Upper lobe of right lung (tissue), 1 donor: Measurements from ENCODE around the gene EMP3. TPM values are rescaled to one million over a fixed set of nuclear protein-coding genes. Genes with fewer than 3 reads are reported as not detected.

Experiments used
- ATAC-seq: fragments of 200-7000 bp; cut with Tn5 transposase; one replicate; pipeline ENCODE4 v1.9.1; 2020; ENCODE audit warnings: mild to moderate bottlenecking, moderate library complexity
- DNase-seq: peaks from one replicate; pipeline ENCODE4 v3.0.0-alpha.2; 2020
- H3K27ac ChIP-seq: fragments of 200-600 bp; one replicate; pipeline ENCODE4 v1.8.0; 2022
- H3K27me3 ChIP-seq: fragments of 200-600 bp; one replicate; pipeline ENCODE4 v1.8.0; 2022; ENCODE audit warnings: mild to moderate bottlenecking
- H3K36me3 ChIP-seq: fragments of 200-600 bp; one replicate; pipeline ENCODE4 v1.8.0; 2022
- H3K4me1 ChIP-seq: fragments of 200-600 bp; one replicate; pipeline ENCODE4 v1.8.0; 2022
- H3K4me3 ChIP-seq: fragments of 200-600 bp; one replicate; pipeline ENCODE4 v1.8.0; 2022; ENCODE audit warnings: mild to moderate bottlenecking
- H3K9me3 ChIP-seq: fragments of 200-600 bp; one replicate; pipeline ENCODE4 v1.8.0; 2022
- CTCF ChIP-seq: fragments of 200-600 bp; IDR thresholded peaks from one replicate; pipeline ENCODE4 v1.8.0; 2022; ENCODE audit warnings: antibody characterized with exemption
- intact Hi-C: fragments of 100-400 bp; cut with DNase I; formaldehyde crosslinking; loops from one replicate; pipeline ENCODE4 v1.11.0; 2022
- total RNA-seq: library from RNA; stranded (reverse); fragmentation: NEBNext Ultra II Directional; extraction: Animal tissue kit (Norgen Biotek cat#: 25700); gene quantifications from one replicate; pipeline ENCODE4 v1.2.1, GENCODE V29; 2021
- donor health status: DM: no; HTN: yes; CAD: no; lungs with severe emphysema.

The EMP3 gene
- total RNA-seq, 1 donor from 2014 or later = 87.8 TPM

DNA sequence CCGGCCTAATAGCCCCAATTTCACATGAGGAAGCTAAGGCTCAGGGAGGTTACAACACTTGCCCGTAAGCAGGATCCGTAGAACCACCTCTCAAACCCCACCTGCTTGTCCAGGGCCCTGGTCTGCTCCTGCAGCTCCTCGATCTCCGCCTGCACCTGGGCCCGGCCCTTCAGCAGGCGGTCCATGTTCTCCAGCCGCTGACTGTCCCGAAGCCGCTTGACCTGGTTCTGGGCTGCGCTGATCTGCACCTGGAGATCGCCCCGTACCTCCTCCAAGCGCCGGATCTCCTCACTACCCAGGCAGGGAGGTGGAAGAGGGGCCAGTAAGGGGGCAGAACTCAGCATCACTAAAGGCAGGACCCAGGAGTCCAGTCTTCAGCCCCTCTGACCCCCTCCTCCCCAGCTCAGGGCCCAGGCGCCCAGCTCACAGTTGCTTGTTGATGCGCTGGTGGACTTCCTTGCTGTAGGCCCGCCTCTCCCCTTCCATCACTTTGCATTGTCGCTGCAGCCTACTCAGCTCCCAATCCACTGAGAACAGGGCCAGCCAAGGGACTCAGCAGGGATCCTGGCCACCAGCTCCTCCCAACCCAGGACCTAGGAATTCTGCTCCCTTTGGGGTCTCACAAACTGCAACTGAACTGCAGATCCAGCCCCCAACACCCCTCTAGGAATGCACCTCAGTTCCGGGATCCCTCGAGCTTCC, 6.9 kb upstream of the EMP3 start:
- Histone ChIP-seq H3K9me3 (no peaks in the 10 kb centered on the region), H3K36me3 (no peaks in the 10 kb centered on the region), H3K4me1 (peaks cover 26% of the 10 kb centered on the region), H3K4me3 (no peak overlapping the region), H3K27ac (no peak overlapping the region), H3K27me3 (no peaks in the 10 kb centered on the region)
- no peak for DNase-seq
- no peak for TF ChIP-seq CTCF
- intact Hi-C loops = no loop called here
- ATAC-seq = no peak

- ATAC-seq (peak; percentile 64), DNase-seq (peak; percentile 92)
- intact Hi-C loops = no loop called here
- Histone ChIP-seq H3K27ac (peak overlapping the region; percentile 97), H3K9me3 (no peaks in the 10 kb centered on the region), H3K4me1 (peaks cover 33% of the 10 kb centered on the region), H3K36me3 (no peaks in the 10 kb centered on the region), H3K4me3 (no peak overlapping the region), H3K27me3 (no peaks in the 10 kb centered on the region)
- peak; percentile 85 for TF ChIP-seq CTCF
Observed at GRCh38 chr19:48319647-48320541, 5.5 kb upstream of the EMP3 start.

DNA sequence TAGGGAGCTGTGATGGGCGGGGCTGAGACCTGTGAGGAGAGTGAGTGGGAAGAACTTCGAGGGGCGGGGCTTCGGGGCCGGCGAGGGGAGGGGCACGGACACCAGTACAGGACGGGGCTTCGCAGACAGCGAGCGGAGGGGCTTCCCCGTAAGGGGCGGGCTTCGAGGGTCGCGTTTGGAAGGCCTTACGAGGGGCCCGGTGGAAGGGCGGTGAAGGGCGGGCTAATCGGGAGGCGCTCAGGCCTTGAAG, 4.1 kb upstream of the EMP3 start:
- peaks cover 42% of the 10 kb centered on the region for H3K4me1 ChIP-seq

GRCh38 chr19:48321622-48322591, 3.4 kb upstream of the EMP3 start:
- H3K4me1 ChIP-seq = peaks cover 46% of the 10 kb centered on the region
- peak overlapping the region; percentile 97 for H3K27ac ChIP-seq
- intact Hi-C loops = no loop called here
- no peak for TF ChIP-seq CTCF
- peak; percentile 100 for DNase-seq
- H3K36me3 ChIP-seq = no peaks in the 10 kb centered on the region
- H3K4me3 ChIP-seq = peak overlapping the region; percentile 68
- no peaks in the 10 kb centered on the region for H3K9me3 ChIP-seq
- no peaks in the 10 kb centered on the region for H3K27me3 ChIP-seq
- ATAC-seq = peak; percentile 93

More for the DNA sequence above, 4.1 kb upstream of the EMP3 start:
- Histone ChIP-seq H3K36me3 (no peaks in the 10 kb centered on the region), H3K27me3 (no peaks in the 10 kb centered on the region), H3K27ac (peak overlapping the region; percentile 97), H3K4me3 (peak overlapping the region; percentile 68), H3K9me3 (no peaks in the 10 kb centered on the region)
- ATAC-seq (peak; percentile 86), DNase-seq (peak; percentile 99)
- intact Hi-C loops = no loop called here
- TF ChIP-seq CTCF = no peak

- no peak for DNase-seq
- peak overlapping the region; percentile 55 for H3K4me3 ChIP-seq
- intact Hi-C loops = no loop called here
Observed at GRCh38 chr19:48329167-48329891, 4.0 kb downstream of the EMP3 start.

More at GRCh38 chr19:48329167-48329891, 4.0 kb downstream of the EMP3 start:
- Histone ChIP-seq H3K36me3 (no peaks in the 10 kb centered on the region), H3K27ac (peak overlapping the region; percentile 87), H3K4me1 (peaks cover 53% of the 10 kb centered on the region), H3K27me3 (no peaks in the 10 kb centered on the region), H3K9me3 (no peaks in the 10 kb centered on the region)
- TF ChIP-seq CTCF = no peak
- no peak for ATAC-seq
